Measurements from ENCODE around the gene RNPEPL1.

RNPEPL1 gene

DNA sequence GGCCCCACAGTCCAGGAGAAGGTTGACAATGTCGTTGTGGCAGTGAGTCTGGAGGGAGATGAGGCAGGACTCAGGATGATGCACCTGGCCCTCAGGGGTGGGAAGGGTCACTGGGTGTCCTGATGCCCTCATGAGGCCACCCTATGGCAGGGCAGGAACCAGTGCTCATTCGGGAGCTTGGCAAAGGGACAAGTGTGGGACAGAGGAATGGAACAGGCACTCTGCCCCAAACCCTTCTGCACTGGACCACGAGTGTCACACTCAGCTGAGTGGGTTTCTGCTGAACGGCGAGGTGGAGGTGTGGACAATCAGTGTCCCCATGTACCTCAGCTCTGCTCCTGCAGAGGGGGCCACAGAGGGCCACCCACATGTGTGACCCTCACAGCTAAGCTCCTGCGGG is 42.5 kb upstream of the RNPEPL1 start:
- Histone ChIP-seq H3K9me3 (ENCODE audit: control insufficient read depth, insufficient read depth, low read depth, low read length) (no peaks in the 10 kb centered on the region), H3K27ac (ENCODE audit: extremely low read depth, low read depth, low read length) (no peak overlapping the region), H3K4me3 (ENCODE audit: low read depth, low read length) (no peak overlapping the region), H3K36me3 (ENCODE audit: control insufficient read depth in 2 of 2, insufficient read depth in 1 of 2, low read length in 2 of 2) (peaks cover 0 to 51% of the 10 kb centered on the region in 2 experiments; a peak in 2 of 3 replicates), H3K4me1 (ENCODE audit: control insufficient read depth, insufficient read depth, low read length) (no peaks in the 10 kb centered on the region)
- TF ChIP-seq, protein P1, sequence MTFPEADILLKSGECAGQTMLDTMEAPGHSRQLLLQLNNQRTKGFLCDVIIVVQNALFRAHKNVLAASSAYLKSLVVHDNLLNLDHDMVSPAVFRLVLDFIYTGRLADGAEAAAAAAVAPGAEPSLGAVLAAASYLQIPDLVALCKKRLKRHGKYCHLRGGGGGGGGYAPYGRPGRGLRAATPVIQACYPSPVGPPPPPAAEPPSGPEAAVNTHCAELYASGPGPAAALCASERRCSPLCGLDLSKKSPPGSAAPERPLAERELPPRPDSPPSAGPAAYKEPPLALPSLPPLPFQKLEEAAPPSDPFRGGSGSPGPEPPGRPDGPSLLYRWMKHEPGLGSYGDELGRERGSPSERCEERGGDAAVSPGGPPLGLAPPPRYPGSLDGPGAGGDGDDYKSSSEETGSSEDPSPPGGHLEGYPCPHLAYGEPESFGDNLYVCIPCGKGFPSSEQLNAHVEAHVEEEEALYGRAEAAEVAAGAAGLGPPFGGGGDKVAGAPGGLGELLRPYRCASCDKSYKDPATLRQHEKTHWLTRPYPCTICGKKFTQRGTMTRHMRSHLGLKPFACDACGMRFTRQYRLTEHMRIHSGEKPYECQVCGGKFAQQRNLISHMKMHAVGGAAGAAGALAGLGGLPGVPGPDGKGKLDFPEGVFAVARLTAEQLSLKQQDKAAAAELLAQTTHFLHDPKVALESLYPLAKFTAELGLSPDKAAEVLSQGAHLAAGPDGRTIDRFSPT (tag by site-specific recombination; IDR thresholded peaks at IDR 0.05), result no peak
- no peak for TF ChIP-seq ZBTB21 (tag by site-specific recombination; IDR thresholded peaks at IDR 0.05)
- ChIA-PET POLR2A (no interaction called here), CTCF (interaction anchor here (0.6 to 0.7 kb wide), 2 partner anchors 11 to 46 kb away, joined by 3 read pairs; no protein-coding TSS in a partner anchor)

DNA sequence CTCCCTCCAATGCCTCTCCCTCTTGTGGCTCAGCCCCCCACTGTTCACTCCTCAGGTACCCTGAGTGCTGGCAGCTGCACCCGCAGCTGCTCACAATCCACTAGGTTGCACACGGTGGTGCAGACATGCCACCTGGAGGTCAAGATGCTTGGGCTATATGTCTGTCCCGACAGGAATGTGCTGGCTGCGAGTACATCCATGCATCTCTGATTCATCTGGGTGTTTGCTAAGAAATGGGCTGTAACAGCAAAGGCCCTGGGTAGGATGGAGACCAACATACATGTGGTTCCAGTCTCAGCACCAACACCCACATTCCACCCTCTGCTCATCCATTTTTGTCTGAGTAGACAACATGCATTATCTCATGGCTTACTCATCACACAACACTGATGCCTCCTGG is 41.8 kb upstream of the RNPEPL1 start:
- peaks cover 0 to 53% of the 10 kb centered on the region in 2 experiments; a peak in 2 of 3 replicates for H3K36me3 ChIP-seq (ENCODE audit: control insufficient read depth in 2 of 2, insufficient read depth in 1 of 2, low read length in 2 of 2)
- no peak for TF ChIP-seq ZNF426 (tag by site-specific recombination; IDR thresholded peaks at IDR 0.05)
- no peak for TF ChIP-seq ZNF391 (tag by site-specific recombination; IDR thresholded peaks at IDR 0.05; ENCODE audit: borderline replicate concordance, low read depth)
- no peak for TF ChIP-seq ZNF311 (tag by site-specific recombination; IDR thresholded peaks at IDR 0.05; ENCODE audit: borderline replicate concordance)
- TF ChIP-seq ZSCAN30 (tag by site-specific recombination; IDR thresholded peaks at IDR 0.05), result no peak
- no peak for TF ChIP-seq ZNF677 (tag by site-specific recombination; IDR thresholded peaks at IDR 0.05)
- TF ChIP-seq ZNF571 (tag by site-specific recombination; IDR thresholded peaks at IDR 0.05), result no peak
- TF ChIP-seq SP7 (tag by site-specific recombination; IDR thresholded peaks at IDR 0.05), result no peak
- no peak for TF ChIP-seq ZNF707 (tag by site-specific recombination; IDR thresholded peaks at IDR 0.05)
- TF ChIP-seq MEIS1 (CRISPR knock-in tag; IDR thresholded peaks at IDR 0.05; ENCODE audit: borderline replicate concordance), result no peak
- TF ChIP-seq ZNF302 (tag by site-specific recombination; IDR thresholded peaks at IDR 0.05; ENCODE audit: low read depth), result no peak
- TF ChIP-seq ZNF548 (tag by site-specific recombination; IDR thresholded peaks at IDR 0.05), result no peak
- TF ChIP-seq ZNF274 (IDR thresholded peaks at IDR 0.05; ENCODE audit: low read length), result no peak
- no peak for TF ChIP-seq ZNF274 (tag by site-specific recombination; IDR thresholded peaks at IDR 0.05; ENCODE audit: borderline replicate concordance)
- no peak for TF ChIP-seq EGR2 (tag by site-specific recombination; IDR thresholded peaks at IDR 0.05; ENCODE audit: low read depth)
- TF ChIP-seq ZNF341 (tag by site-specific recombination; IDR thresholded peaks at IDR 0.05; ENCODE audit: low read depth), result no peak
- TF ChIP-seq, protein P2, sequence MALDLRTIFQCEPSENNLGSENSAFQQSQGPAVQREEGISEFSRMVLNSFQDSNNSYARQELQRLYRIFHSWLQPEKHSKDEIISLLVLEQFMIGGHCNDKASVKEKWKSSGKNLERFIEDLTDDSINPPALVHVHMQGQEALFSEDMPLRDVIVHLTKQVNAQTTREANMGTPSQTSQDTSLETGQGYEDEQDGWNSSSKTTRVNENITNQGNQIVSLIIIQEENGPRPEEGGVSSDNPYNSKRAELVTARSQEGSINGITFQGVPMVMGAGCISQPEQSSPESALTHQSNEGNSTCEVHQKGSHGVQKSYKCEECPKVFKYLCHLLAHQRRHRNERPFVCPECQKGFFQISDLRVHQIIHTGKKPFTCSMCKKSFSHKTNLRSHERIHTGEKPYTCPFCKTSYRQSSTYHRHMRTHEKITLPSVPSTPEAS (tag by site-specific recombination; IDR thresholded peaks at IDR 0.05), result no peak
- H3K4me1 ChIP-seq (ENCODE audit: control insufficient read depth, insufficient read depth, low read length), result no peaks in the 10 kb centered on the region
- no peak overlapping the region for H3K27ac ChIP-seq (ENCODE audit: extremely low read depth, low read depth, low read length)
- ChIA-PET CTCF (interaction anchor here (0.7 kb wide), 1 partner anchor 45 kb away, joined by 3 read pairs; no protein-coding TSS in a partner anchor), POLR2A (no interaction called here)
- H3K4me3 ChIP-seq (ENCODE audit: low read depth, low read length), result no peak overlapping the region
- H3K9me3 ChIP-seq (ENCODE audit: control insufficient read depth, insufficient read depth, low read depth, low read length), result no peaks in the 10 kb centered on the region

GRCh38 chr2:240527153-240527750 is 41.0 kb upstream of the RNPEPL1 start:
- Histone ChIP-seq H3K4me1 (ENCODE audit: control insufficient read depth, insufficient read depth, low read length) (no peaks in the 10 kb centered on the region), H3K4me3 (ENCODE audit: low read depth, low read length) (no peak overlapping the region), H3K27ac (ENCODE audit: extremely low read depth, low read depth, low read length) (no peak overlapping the region), H3K9me3 (ENCODE audit: control insufficient read depth, insufficient read depth, low read depth, low read length) (no peaks in the 10 kb centered on the region), H3K36me3 (ENCODE audit: control insufficient read depth in 2 of 2, insufficient read depth in 1 of 2, low read length in 2 of 2) (peaks cover 0 to 53% of the 10 kb centered on the region in 2 experiments; a peak in 2 of 3 replicates)
- CTCF ChIA-PET, result no interaction called here
- POLR2A ChIA-PET, result no interaction called here
- TF ChIP-seq EGR2 (tag by site-specific recombination; IDR thresholded peaks at IDR 0.05; ENCODE audit: low read depth), result peak; percentile 90
- peak; percentile 95 for TF ChIP-seq ZFHX2 (tag by site-specific recombination; conservative IDR thresholded peaks at IDR 0.05)
- peak; percentile 54; the same call in 1 of the 2 replicates for TF ChIP-seq ZBTB17 (tag by site-specific recombination; IDR thresholded peaks at IDR 0.05)
- no peak for TF ChIP-seq ZNF639 (tag by site-specific recombination; IDR thresholded peaks at IDR 0.05)
- peak; percentile 51 for TF ChIP-seq ZNF366 (tag by site-specific recombination; conservative IDR thresholded peaks at IDR 0.05)
